Measurements from ENCODE around the gene P2RY14. TPM values are rescaled to one million over a fixed set of nuclear protein-coding genes. Genes with fewer than 3 reads are reported as not detected.
"Not testable (repeated sequence)": the region's sequence is repeated elsewhere in the genome, so short reads cannot be mapped to it uniquely, and the experiment has no call there.

Gene P2RY14
- total RNA-seq, 1 donor from 2014 or later = 0.60 TPM

GRCh38 chr3:151264605-151265004, 13.7 kb downstream of the P2RY14 start:
- Mint-ChIP-seq H3K36me3 (no peaks in the 10 kb centered on the region), H3K4me1 (ENCODE audit: unreplicated experiment) (peaks cover 5% of the 10 kb centered on the region), H3K27ac (no peak overlapping the region), H3K4me3 (no peak overlapping the region), H3K9me3 (no peaks in the 10 kb centered on the region), H3K27me3 (peaks cover 17% of the 10 kb centered on the region)
- TF ChIP-seq, protein P1, sequence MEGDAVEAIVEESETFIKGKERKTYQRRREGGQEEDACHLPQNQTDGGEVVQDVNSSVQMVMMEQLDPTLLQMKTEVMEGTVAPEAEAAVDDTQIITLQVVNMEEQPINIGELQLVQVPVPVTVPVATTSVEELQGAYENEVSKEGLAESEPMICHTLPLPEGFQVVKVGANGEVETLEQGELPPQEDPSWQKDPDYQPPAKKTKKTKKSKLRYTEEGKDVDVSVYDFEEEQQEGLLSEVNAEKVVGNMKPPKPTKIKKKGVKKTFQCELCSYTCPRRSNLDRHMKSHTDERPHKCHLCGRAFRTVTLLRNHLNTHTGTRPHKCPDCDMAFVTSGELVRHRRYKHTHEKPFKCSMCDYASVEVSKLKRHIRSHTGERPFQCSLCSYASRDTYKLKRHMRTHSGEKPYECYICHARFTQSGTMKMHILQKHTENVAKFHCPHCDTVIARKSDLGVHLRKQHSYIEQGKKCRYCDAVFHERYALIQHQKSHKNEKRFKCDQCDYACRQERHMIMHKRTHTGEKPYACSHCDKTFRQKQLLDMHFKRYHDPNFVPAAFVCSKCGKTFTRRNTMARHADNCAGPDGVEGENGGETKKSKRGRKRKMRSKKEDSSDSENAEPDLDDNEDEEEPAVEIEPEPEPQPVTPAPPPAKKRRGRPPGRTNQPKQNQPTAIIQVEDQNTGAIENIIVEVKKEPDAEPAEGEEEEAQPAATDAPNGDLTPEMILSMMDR (conservative IDR thresholded peaks at IDR 0.05) = no peak
- DNase-seq (ENCODE audit: extremely low spot score, unreplicated experiment) = no peak

DNA sequence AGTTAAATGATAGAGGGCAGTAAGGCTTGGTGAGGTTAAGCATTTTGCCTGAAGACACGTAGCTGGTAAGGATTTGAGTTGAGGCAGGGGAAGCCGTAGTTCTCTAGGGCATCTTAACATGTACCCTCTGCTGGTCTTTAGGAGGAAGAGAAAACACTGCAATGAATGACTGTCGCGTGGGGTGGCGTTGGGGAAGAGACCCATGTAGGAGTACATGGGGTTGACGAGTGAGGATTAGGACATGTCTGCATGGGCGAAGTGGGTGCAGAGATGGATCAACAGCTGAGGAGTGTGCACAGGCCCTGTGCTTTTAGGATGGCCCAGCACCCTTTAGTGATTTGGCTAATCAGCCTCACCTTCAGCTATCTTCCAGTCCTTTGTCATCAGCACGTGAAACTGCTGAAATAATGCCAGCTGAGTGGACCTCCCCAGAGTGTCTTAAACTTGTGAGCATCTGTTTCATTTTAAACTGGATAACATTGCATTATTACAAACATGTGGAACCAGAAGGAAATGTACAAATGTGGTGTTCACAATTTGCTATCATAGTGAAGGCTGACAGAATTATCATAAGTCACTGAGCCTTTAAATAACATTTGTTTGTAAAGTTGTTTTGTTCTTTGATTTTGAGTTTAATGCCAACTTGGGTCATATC, 15.3 kb downstream of the P2RY14 start:
- H3K9me3 Mint-ChIP-seq = no peaks in the 10 kb centered on the region
- no peak for DNase-seq (ENCODE audit: extremely low spot score, unreplicated experiment)
- no peak overlapping the region for H3K4me3 Mint-ChIP-seq
- H3K4me1 Mint-ChIP-seq (ENCODE audit: unreplicated experiment) = peaks cover 5% of the 10 kb centered on the region
- no peak overlapping the region for H3K27ac Mint-ChIP-seq
- no peaks in the 10 kb centered on the region for H3K36me3 Mint-ChIP-seq
- H3K27me3 Mint-ChIP-seq = peaks cover 19% of the 10 kb centered on the region
- TF ChIP-seq, protein P1 (conservative IDR thresholded peaks at IDR 0.05) = no peak

GRCh38 chr3:151259664-151260063, 18.7 kb downstream of the P2RY14 start:
- H3K27ac Mint-ChIP-seq = no peak overlapping the region
- H3K27me3 Mint-ChIP-seq = peaks cover 27% of the 10 kb centered on the region

GRCh38 chr3:151256749-151257148, 21.6 kb downstream of the P2RY14 start:
- H3K36me3 Mint-ChIP-seq = no peaks in the 10 kb centered on the region
- no peak for DNase-seq (ENCODE audit: extremely low spot score, unreplicated experiment)
- TF ChIP-seq, protein P1 (conservative IDR thresholded peaks at IDR 0.05) = no peak
- H3K4me1 Mint-ChIP-seq (ENCODE audit: unreplicated experiment) = peaks cover 4% of the 10 kb centered on the region
- H3K9me3 Mint-ChIP-seq = no peaks in the 10 kb centered on the region
- peaks cover 37% of the 10 kb centered on the region for H3K27me3 Mint-ChIP-seq
- no peak overlapping the region for H3K27ac Mint-ChIP-seq
- H3K4me3 Mint-ChIP-seq = no peak overlapping the region

More at GRCh38 chr3:151259664-151260063, 18.7 kb downstream of the P2RY14 start:
- DNase-seq (ENCODE audit: extremely low spot score, unreplicated experiment) = no peak
- Mint-ChIP-seq H3K36me3 (no peaks in the 10 kb centered on the region), H3K4me1 (ENCODE audit: unreplicated experiment) (peaks cover 4% of the 10 kb centered on the region), H3K4me3 (no peak overlapping the region), H3K9me3 (no peaks in the 10 kb centered on the region)
- TF ChIP-seq, protein P1 (conservative IDR thresholded peaks at IDR 0.05) = no peak

- DNase-seq (ENCODE audit: extremely low spot score, unreplicated experiment) = no peak
- TF ChIP-seq, protein P1 (conservative IDR thresholded peaks at IDR 0.05) = no peak
- H3K4me3 Mint-ChIP-seq = no peak overlapping the region
- H3K36me3 Mint-ChIP-seq = no peaks in the 10 kb centered on the region
- H3K27me3 Mint-ChIP-seq = peaks cover 37% of the 10 kb centered on the region
- H3K4me1 Mint-ChIP-seq (ENCODE audit: unreplicated experiment) = no peaks in the 10 kb centered on the region
- no peak overlapping the region for H3K27ac Mint-ChIP-seq
- no peaks in the 10 kb centered on the region for H3K9me3 Mint-ChIP-seq
Measured at GRCh38 chr3:151248772-151249337, 29.5 kb downstream of the P2RY14 start.

DNA sequence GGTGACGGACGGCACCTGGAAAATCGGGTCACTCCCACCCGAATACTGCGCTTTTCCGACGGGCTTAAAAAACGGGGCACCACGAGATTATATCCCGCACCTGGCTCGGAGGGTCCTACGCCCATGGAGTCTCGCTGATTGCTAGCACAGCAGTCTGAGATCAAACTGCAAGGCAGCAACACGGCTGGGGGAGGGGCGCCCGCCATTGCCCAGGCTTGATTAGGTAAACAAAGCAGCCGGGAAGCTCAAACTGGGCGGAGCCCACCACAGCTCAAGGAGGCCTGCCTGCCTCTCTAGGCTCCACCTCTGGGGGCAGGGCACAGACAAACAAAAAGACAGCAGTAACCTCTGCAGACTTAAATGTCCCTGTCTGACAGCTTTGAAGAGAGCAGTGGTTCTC, 36.3 kb downstream of the P2RY14 start:
- H3K4me3 Mint-ChIP-seq; H3K27ac Mint-ChIP-seq; H3K4me1 Mint-ChIP-seq (ENCODE audit: unreplicated experiment); H3K36me3 Mint-ChIP-seq; H3K27me3 Mint-ChIP-seq; DNase-seq (ENCODE audit: extremely low spot score, unreplicated experiment); H3K9me3 Mint-ChIP-seq: not testable (repeated sequence)

All from type B pancreatic cell (in vitro differentiated cells).